RPMI7951 (cell line): Measurements from ENCODE around the gene WARS2. TPM values are rescaled to one million over a fixed set of nuclear protein-coding genes. Genes with fewer than 3 reads are reported as not detected.

Experiments
- DNase-seq: peaks from one replicate; pipeline ENCODE4 v3.0.0-alpha.2; 2012; ENCODE audit warnings: low read depth
- total RNA-seq: library from RNA; depleted of rRNA; stranded (reverse); fragments of >200 nt; shearing (Covaris generic); gene quantifications from 2 replicates; pipeline ENCODE4 v1.2.3, GENCODE V29; 2014; rRNA removed

The WARS2 gene
- total RNA-seq, 1 experiment from 2014 or later = 22.8 TPM

DNA sequence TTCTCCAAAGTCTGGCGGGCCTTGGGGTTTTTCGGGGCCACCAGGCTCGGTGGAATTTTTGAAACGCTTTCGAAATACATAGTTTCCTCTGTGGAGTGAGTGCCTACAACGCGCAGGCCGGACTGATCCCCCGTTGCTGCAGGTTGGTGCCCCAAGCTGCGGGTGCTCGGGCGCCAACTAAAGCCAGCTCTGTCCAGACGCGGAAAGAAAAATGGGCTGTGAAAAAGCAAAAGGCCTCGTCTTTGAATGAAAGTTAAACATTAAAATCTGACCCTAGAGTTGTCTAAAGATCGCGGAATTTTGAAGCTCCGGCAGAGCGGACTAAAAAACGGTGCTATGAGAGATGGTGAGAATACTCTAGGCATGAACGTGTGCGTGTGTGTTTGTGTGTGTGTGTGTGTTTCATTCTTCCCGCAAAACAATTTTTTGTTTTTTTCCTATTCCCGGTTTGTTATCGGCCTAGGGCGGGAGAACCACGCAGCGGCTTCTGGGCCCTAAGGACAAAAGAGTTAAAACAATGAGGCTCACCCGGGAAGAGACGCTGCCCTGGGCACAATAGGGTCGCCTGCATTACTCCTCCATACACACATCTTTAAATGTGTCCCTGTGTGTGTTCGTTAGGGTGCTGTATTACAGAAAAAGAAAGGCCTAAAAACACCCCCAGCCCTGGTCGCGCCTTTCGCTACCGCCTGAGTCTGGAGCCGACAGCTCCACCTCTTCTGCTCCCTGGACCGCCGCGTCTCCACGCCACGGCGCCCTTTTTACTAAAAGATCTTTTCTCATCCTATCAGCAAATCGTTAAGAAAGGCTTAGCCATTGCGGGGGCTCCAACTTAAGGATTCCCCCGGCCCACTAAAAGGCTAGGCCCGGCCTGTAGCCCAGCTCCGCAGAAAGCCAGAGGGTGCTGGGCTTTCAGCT lies 155.5 kb downstream of the WARS2 start:
- no peak for DNase-seq

GRCh38 chr1:118984086-118984721 lies 156.2 kb downstream of the WARS2 start:
- DNase-seq = no peak

DNA sequence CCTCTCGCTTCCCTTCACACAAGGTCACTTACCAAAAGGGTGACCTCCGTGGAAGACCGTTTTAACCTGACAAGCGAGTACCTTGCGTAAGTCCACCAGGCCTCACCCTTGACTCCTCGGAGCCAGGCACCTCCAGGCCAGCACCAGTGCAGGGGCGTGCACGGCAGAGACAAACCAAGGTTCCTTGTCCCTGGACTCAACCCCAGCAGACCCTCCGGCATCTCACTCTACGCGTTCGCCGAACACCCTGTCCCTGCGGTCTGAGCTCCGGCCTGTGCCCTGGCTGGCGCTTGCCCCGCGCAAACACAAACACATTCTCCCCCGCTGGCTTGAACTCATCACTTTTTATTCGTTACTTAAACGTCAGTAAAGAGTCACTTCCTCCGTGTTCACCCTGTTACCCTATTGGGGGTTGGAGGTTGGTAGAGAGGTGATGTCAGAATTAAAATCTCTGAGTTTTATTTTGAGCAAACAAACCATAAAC lies 156.9 kb downstream of the WARS2 start:
- DNase-seq = no peak

DNA sequence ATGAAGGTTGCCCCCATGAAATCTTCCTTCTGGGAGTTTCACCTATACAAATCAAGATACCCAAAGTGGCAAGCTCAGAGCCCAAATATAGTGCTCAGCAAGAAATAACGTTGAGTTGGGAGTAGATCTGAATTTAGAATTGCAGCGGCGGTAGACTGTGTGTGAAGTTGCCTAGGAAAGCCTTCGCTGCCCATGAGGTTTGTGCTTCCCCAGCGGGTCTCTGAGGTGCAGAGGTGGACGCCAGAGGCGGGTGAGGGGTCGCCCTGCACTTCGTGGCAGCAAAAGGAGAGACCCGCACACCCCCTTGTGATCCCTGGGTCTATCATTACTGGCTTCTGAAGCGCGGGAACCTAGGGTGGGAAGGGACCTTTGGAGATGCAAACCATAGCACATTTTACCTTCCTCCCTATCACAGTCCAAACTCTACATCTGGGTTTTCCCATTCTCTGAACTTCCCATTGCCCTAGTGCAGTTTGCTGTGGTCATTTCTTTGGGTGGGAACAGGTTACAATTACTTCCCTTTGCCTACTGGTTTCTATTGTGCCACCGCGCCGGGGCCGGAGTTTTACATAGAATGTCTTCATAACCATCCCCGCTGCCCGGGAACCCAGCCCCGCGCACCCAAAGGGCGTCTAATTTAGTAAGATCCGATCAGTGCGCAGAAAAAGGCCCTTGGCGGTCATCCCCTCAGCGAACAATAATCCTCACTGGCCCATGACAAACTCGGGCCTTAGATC lies 157.5 kb downstream of the WARS2 start:
- DNase-seq = no peak

DNA sequence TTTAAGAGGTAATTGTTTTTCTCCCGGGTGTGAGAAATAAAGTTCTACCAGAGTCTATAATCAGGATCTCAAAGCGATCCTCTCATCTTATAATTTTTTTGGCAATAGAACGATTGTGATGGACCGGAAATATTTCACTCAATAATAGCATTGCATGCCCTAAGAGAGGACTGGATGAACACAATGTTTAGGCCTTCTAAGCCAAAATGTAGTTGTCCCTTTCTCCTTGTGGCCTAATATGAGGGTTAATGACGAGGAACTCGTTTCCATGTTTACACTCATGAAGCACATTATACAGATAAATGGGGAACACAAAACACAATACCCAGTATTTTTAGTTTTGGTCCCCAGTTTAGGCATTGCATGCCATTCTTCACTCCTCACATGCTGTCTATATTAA lies 158.2 kb downstream of the WARS2 start:
- no peak for DNase-seq

- DNase-seq = no peak
These were observed 159.0 kb downstream of the WARS2 start for GRCh38 chr1:118981436-118981835.

Other genes with a start within 250 kb of the WARS2 start
- 0.20 and 0.24 TPM in 2 replicates for gene TBX15, start 152.3 kb downstream of the WARS2 start, total RNA-seq
- gene HAO2, start 228.1 kb upstream of the WARS2 start, total RNA-seq = not detected in 2 replicates